K562 (cell line): ENCODE data around the gene RAB40B. TPM values are rescaled to one million over a fixed set of nuclear protein-coding genes. Genes with fewer than 3 reads are reported as not detected.

Experiments
- ATAC-seq: fragments of 200-7000 bp; cut with Tn5 transposase; 3 replicates; pipeline ENCODE4 v1.9.1; 2020; ENCODE audit warnings: moderate library complexity
- BruUV-seq: library from RNA; stranded (reverse); fragments of 400-500 nt; replicated peaks from 2 replicates; lab custom pipeline; 2021; lab: Mats Ljungman, UMichigan
- CTCF ChIA-PET: fragments of 300-600 bp; formaldehyde crosslinking; extraction: SDS; loops from one replicate; lab custom pipeline; 2021; ENCODE audit warnings: low intra/inter-chr PET ratio; lab: Yijun Ruan, JAX
- POLR2A ChIA-PET: fragments of 300-600, 350-650 bp; sonication (Branson Sonifier 250); formaldehyde crosslinking; extraction: SDS; loops from one replicate; lab custom pipeline; 2021; ENCODE audit warnings: antibody characterized with exemption, inconsistent platforms; lab: Yijun Ruan, JAX
- DNase-seq, 4 experiments: peaks; one replicate each; pipeline versions ENCODE4 v3.0.0 to v3.0.0-alpha.2; 2011 to 2018; ENCODE audit warnings: low spot score in 3 of 4, mixed read lengths in 3 of 4; ENCODE audit errors: extremely low read depth in 1 of 4
- FAIRE-seq: peaks from 2 replicates; lab custom pipeline; 2011; peaks lifted over from hg19 to GRCh38; lab: Jason Lieb, UNC
- H2AFZ ChIP-seq: 2 replicates; pipeline ENCODE4 v1.6.0; 2011; ENCODE audit warnings: low read depth, low read length, control low read depth, inconsistent platforms
- H3K27ac ChIP-seq: fragments of 200-600 bp; 3 replicates; pipeline ENCODE4 v1.8.0; 2011; ENCODE audit warnings: low read depth, mild to moderate bottlenecking, control low read depth, inconsistent platforms, low read length, moderate library complexity, mixed read lengths; ENCODE audit errors: extremely low read depth
- H3K27me3 ChIP-seq, 2 experiments: fragments of 300-600 bp in 1 of 2; 2 replicates in 1 of 2; 3 replicates in 1 of 2; pipeline versions ENCODE4 v1.6.0 to v1.8.0; 2011; ENCODE audit warnings: inconsistent platforms in 2 of 2, low read length in 2 of 2, mild to moderate bottlenecking in 1 of 2, mixed read lengths in 1 of 2, moderate library complexity in 1 of 2; ENCODE audit not compliant: control insufficient read depth in 2 of 2, insufficient read depth in 2 of 2
- H3K36me3 ChIP-seq: fragments of 300-600 bp; 3 replicates; pipeline ENCODE4 v1.8.0; 2011; ENCODE audit warnings: mild to moderate bottlenecking, low read length, inconsistent platforms; ENCODE audit not compliant: control insufficient read depth, insufficient read depth
- H3K4me1 ChIP-seq, 2 experiments: fragments of 200-600 bp in 1 of 2; replicated peaks in 1 of 2; 2 replicates in 1 of 2; 3 replicates in 1 of 2; pipeline versions ENCODE4 v1.5.1 to v1.8.0; 2011; ENCODE audit warnings: inconsistent platforms in 2 of 2, low read length in 2 of 2, mild to moderate bottlenecking in 1 of 2, mixed read lengths in 1 of 2, moderate library complexity in 1 of 2; ENCODE audit not compliant: control insufficient read depth in 2 of 2, insufficient read depth in 2 of 2
- H3K4me2 ChIP-seq: 2 replicates; pipeline ENCODE4 v1.6.1; 2011; ENCODE audit warnings: low read length, control low read depth, inconsistent platforms, mixed read lengths; ENCODE audit not compliant: insufficient read depth
- H3K4me3 ChIP-seq: fragments of 200-600 bp; sonication (generic), shearing (Covaris generic); 2 replicates; pipeline ENCODE4 v1.5.1; 2016; ENCODE audit warnings: control low read depth, inconsistent platforms
- H3K79me2 ChIP-seq: fragments of 200-600 bp; 3 replicates; pipeline ENCODE4 v1.8.0; 2011; ENCODE audit warnings: low read length, inconsistent platforms; ENCODE audit not compliant: control insufficient read depth, insufficient read depth
- H3K9ac ChIP-seq, 2 experiments: 2 replicates each; pipeline versions ENCODE4 v1.6.0 to v1.6.1; 2011; ENCODE audit warnings: low read depth in 2 of 2, low read length in 2 of 2, control low read depth in 1 of 2, inconsistent platforms in 1 of 2, mild to moderate bottlenecking in 1 of 2, mixed read lengths in 1 of 2; ENCODE audit not compliant: insufficient read depth in 1 of 2
- H3K9me1 ChIP-seq: one replicate; pipeline ENCODE4 v1.6.0; 2011; ENCODE audit warnings: inconsistent platforms, mild to moderate bottlenecking, low read length, moderate library complexity; ENCODE audit not compliant: control insufficient read depth, insufficient read depth
- H3K9me3 ChIP-seq: replicated peaks from 2 replicates; pipeline ENCODE4 v1.5.1; 2011; ENCODE audit warnings: low read depth, low read length, inconsistent platforms; ENCODE audit not compliant: control insufficient read depth, insufficient read depth
- H4K20me1 ChIP-seq: replicated peaks from 2 replicates; pipeline ENCODE4 v1.6.1; 2011; ENCODE audit warnings: low read length, inconsistent platforms, mixed read lengths; ENCODE audit not compliant: control insufficient read depth, insufficient read depth
- BMI1 ChIP-seq: fragments of 150-350 bp; IDR thresholded peaks from 2 replicates; pipeline ENCODE4 v1.6.1; 2014; ENCODE audit warnings: low read length
- HDAC8 ChIP-seq: fragments of 450-650 bp; IDR thresholded peaks from 2 replicates; pipeline ENCODE4 v1.6.1; 2016; ENCODE audit warnings: mild to moderate bottlenecking, missing genetic modification characterization, moderate library complexity, missing compliant biosample characterization
- JUNB ChIP-seq: fragments of 450-650 bp; formaldehyde crosslinking; conservative IDR thresholded peaks from 2 replicates; pipeline ENCODE4 v1.4.0; 2020; ENCODE audit warnings: mild to moderate bottlenecking
- NCOA4 ChIP-seq: fragments of 450-650 bp; IDR thresholded peaks from 2 replicates; pipeline ENCODE4 v1.6.1; 2018; ENCODE audit warnings: mild to moderate bottlenecking; ENCODE audit not compliant: partially characterized antibody
- SRF ChIP-seq, 2 experiments: fragments of 250-450, 450-650 bp in 1 of 2; sonication (Bioruptor Pico) in 1 of 2; sonication (generic) in 1 of 2; formaldehyde crosslinking; IDR thresholded peaks; 2 replicates each; pipeline versions ENCODE4 v1.5.0 to v1.5.1; 2020 to 2022; ENCODE audit warnings: mild to moderate bottlenecking in 1 of 2, missing genetic modification reagents in 1 of 2
- TGIF2 ChIP-seq: sonication (generic); formaldehyde crosslinking; IDR thresholded peaks from 2 replicates; pipeline ENCODE4 v1.8.1; 2022; ENCODE audit warnings: mild to moderate bottlenecking, missing genetic modification reagents, moderate library complexity
- WHSC1 ChIP-seq: IDR thresholded peaks from one replicate; pipeline ENCODE4 v1.6.1; 2012; ENCODE audit warnings: low read length, control low read depth, inconsistent platforms
- ZC3H11A ChIP-seq: IDR thresholded peaks from 2 replicates; pipeline ENCODE4 v1.6.1; 2012; ENCODE audit warnings: low read depth, low read length, improper control_type of control experiment
- ZFPM2 ChIP-seq: fragments of 250-450 bp; sonication (Bioruptor Pico); IDR thresholded peaks from 2 replicates; pipeline ENCODE4 v1.5.1; 2022; ENCODE audit warnings: mild to moderate bottlenecking
- ZNF232 ChIP-seq: sonication (generic); formaldehyde crosslinking; IDR thresholded peaks from 2 replicates; pipeline ENCODE4 v1.8.0; 2022; ENCODE audit warnings: mild to moderate bottlenecking, missing genetic modification reagents
- WGBS: fragments of 100-300 bp; shearing (Covaris generic); methylation state at CpG from one replicate; pipeline ENCODE4 v1.1.6; 2016; ENCODE audit warnings: low coverage, mixed read lengths; ENCODE audit not compliant: insufficient coverage; ENCODE audit errors: missing lambda C conversion rate; 5-methylcytosine and 5-hydroxymethylcytosine counted together
- in situ Hi-C: fragments of 300-500 bp; cut with MboI; formaldehyde crosslinking; loops from 4 replicates; pipeline ENCODE4 v1.15.0; 2018; ENCODE audit warnings: inconsistent platforms, mixed read lengths
- intact Hi-C: fragments of 100-400 bp; cut with micrococcal nuclease; formaldehyde crosslinking; loops from 2 replicates; pipeline ENCODE4 v1.14.2; 2022
- polyA plus RNA-seq, 8 experiments: library from polyadenylated mRNA; depleted of rRNA in 4 of 8; stranded (reverse) in 5 of 8; unstranded in 3 of 8; fragments of >200 nt; fragmentation: Nextera tagmentation in 2 of 8; fragmentation: Illumina TruSeq in 1 of 8; extraction: Ambion mirVana in 2 of 8; extraction: Trizol in 1 of 8; gene quantifications; 2 replicates each; pipeline versions ENCODE4 v1.2.1 to v1.2.3, GENCODE V29; 2011 to 2014; ENCODE audit warnings: inconsistent platforms in 1 of 8, missing spikeins in 1 of 8
- total RNA-seq, 7 experiments: library from RNA; depleted of rRNA in 6 of 7; stranded (reverse); fragments of >200 nt in 6 of 7; fragmentation: Illumina TruSeq in 2 of 7; extraction: Trizol in 2 of 7; gene quantifications; 2 replicates each; pipeline versions ENCODE4 v1.2.1 to v1.2.3, GENCODE V29; 2011 to 2021; ENCODE audit warnings: low replicate concordance in 1 of 7
- TF ChIP-seq, protein P1 (sequence below), 2 experiments: fragments of 450-650 bp in 1 of 2; sonication (generic) in 1 of 2; formaldehyde crosslinking in 1 of 2; IDR thresholded peaks; 2 replicates each; pipeline versions ENCODE4 v1.7.1 to v1.9.0; 2016 to 2022; ENCODE audit warnings: inconsistent platforms in 1 of 2, mild to moderate bottlenecking in 1 of 2, missing genetic modification reagents in 1 of 2

RAB40B gene
- total and polyA plus RNA-seq, 9 of the 15 experiments (the other 6 are each of a cell fraction or from before 2014, with no cell fraction given): 0.13 to 4.6 (median 1.4) TPM

DNA sequence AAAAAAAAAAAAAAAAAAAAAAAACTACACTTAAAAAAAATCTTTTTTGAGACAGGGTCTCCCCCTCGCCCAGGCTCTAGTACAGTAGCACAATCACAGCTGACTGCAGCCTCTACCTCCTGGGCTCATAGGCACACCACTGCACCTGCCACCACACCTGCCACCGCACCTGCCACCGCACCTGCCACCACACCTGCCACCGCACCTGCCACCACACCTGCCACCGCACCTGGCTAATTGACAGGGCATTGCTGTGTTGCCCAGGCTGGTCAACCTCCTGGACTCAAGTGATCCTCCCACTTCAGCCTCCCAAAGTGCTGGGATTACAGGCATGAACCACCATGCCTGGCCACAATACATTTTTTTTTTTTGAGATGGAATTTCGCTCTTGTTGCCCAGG, 32.6 kb downstream of the RAB40B start:
- POLR2A ChIA-PET: no interaction called here
- in situ Hi-C loops (no loop called here), intact Hi-C loops (no loop called here)
- H3K4me3 ChIP-seq: no peak overlapping the region
- no peaks in the 10 kb centered on the region for H3K79me2 ChIP-seq
- H3K9me3 ChIP-seq: no peaks in the 10 kb centered on the region
- BruUV-seq: no TSS peak
- ATAC-seq: no peak
- no peaks in the 10 kb centered on the region for H3K36me3 ChIP-seq
- no peak overlapping the region for H3K4me2 ChIP-seq
- TF ChIP-seq ZC3H11A (no peak), JUNB (no peak), TGIF2 (CRISPR knock-in tag) (no peak), HDAC8 (tag) (no peak), WHSC1 (no peak), NCOA4 (no peak), SRF (CRISPR knock-in tag; IDR thresholded peaks at IDR 0.05) (no peak), ZFPM2 (CRISPR knock-in tag) (no peak), BMI1 (no peak), ZNF232 (no peak)
- TF ChIP-seq, protein P1, sequence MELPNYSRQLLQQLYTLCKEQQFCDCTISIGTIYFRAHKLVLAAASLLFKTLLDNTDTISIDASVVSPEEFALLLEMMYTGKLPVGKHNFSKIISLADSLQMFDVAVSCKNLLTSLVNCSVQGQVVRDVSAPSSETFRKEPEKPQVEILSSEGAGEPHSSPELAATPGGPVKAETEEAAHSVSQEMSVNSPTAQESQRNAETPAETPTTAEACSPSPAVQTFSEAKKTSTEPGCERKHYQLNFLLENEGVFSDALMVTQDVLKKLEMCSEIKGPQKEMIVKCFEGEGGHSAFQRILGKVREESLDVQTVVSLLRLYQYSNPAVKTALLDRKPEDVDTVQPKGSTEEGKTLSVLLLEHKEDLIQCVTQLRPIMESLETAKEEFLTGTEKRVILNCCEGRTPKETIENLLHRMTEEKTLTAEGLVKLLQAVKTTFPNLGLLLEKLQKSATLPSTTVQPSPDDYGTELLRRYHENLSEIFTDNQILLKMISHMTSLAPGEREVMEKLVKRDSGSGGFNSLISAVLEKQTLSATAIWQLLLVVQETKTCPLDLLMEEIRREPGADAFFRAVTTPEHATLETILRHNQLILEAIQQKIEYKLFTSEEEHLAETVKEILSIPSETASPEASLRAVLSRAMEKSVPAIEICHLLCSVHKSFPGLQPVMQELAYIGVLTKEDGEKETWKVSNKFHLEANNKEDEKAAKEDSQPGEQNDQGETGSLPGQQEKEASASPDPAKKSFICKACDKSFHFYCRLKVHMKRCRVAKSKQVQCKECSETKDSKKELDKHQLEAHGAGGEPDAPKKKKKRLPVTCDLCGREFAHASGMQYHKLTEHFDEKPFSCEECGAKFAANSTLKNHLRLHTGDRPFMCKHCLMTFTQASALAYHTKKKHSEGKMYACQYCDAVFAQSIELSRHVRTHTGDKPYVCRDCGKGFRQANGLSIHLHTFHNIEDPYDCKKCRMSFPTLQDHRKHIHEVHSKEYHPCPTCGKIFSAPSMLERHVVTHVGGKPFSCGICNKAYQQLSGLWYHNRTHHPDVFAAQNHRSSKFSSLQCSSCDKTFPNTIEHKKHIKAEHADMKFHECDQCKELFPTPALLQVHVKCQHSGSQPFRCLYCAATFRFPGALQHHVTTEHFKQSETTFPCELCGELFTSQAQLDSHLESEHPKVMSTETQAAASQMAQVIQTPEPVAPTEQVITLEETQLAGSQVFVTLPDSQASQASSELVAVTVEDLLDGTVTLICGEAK (IDR thresholded peaks at IDR 0.05): no peak
- TF ChIP-seq, protein P1 (CRISPR knock-in tag; IDR thresholded peaks at IDR 0.05): no peak
- WGBS: 47% methylated on average over 6 of the region's 6 CpGs
- H3K4me1 ChIP-seq: peaks cover 3 to 54% of the 10 kb centered on the region in 2 experiments; a peak in 2 of 5 replicates
- H3K27ac ChIP-seq: no peak overlapping the region
- no peak for DNase-seq
- FAIRE-seq: no peak
- no peaks in the 10 kb centered on the region for H4K20me1 ChIP-seq
- no peaks in the 10 kb centered on the region for H3K9me1 ChIP-seq
- no peak overlapping the region for H3K9ac ChIP-seq
- H3K27me3 ChIP-seq: peaks cover 6 to 42% of the 10 kb centered on the region in 2 experiments; a peak in 3 of 5 replicates
- H2AFZ ChIP-seq: no peak overlapping the region
- CTCF ChIA-PET: no interaction called here
